ENCODE data around the gene EDIL3.

DNA sequence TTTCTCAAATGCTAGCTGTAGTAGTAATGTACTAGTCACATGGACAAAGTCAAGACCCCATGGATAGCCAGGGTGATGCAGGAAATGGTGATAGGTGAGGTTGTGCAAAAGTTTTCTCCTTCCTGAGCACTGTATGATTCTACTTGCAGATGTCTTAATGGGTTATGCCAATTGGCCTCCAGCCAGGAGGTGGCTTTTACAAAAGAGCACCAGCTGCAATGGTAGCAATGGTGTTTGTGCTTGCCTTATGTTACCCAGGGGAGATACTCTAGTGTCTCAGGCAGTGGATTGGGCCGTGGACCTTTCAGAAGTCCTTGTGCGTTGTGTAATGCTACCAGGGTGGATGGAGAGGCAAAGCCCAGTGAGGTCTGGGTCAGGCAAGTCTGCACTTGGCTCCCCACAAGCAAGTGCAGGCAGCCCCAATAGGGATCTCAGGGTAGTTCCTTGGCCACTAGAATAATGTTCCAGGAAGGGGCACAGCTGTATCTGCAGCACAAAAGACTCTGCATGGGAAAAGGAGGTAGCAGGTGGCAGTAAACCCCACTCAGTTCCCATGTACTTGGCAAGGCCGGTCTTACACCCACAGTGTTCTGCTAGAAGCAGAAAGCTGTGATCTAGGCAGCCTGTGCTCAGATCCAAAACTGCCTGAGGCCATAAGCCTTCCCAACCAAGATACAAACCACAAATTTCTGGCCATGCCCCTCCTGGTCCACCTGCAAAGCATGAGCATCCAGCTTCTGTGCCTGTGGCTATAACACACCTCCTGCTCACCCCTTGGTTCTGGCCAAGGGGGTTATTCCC, 46.4 kb upstream of the EDIL3 start:
- TF ChIP-seq SRF (IDR thresholded peaks at IDR 0.05; ENCODE audit: low read depth, low read length) = no peak
- TF ChIP-seq ZNF549 (CRISPR knock-in tag; IDR thresholded peaks at IDR 0.05) = no peak
- TF ChIP-seq ZNF18 (CRISPR knock-in tag; IDR thresholded peaks at IDR 0.05; ENCODE audit: insufficient replicate concordance) = no peak

Data from HepG2 (cell line).